Stimulated activated CD8-positive, alpha-beta memory T cell treated with anti-CD3 and anti-CD28 coated beads, Interleukin-2, amount 100 ng/mL, for 1 hour (primary cell): Measurements from ENCODE around the gene SERPINB6.
"Not testable (repeated sequence)": the region's sequence is repeated elsewhere in the genome, so short reads cannot be mapped to it uniquely, and the experiment has no call there.

Source experiments
- DNase-seq, 2 donors: peaks; one replicate each; pipeline ENCODE4 v3.0.0-alpha.2; 2020; ENCODE audit warnings: low read depth in 2 of 2

Gene SERPINB6

GRCh38 chr6:2938632-2939083 is 32.7 kb downstream of the SERPINB6 start:
- no peak for DNase-seq

GRCh38 chr6:2938004-2938631 is 33.2 kb downstream of the SERPINB6 start:
- DNase-seq: no peak

- DNase-seq: no peak
These were observed 33.8 kb downstream of the SERPINB6 start for GRCh38 chr6:2937627-2938003.

- no peak for DNase-seq
These were observed 35.6 kb downstream of the SERPINB6 start for GRCh38 chr6:2935566-2936291.

GRCh38 chr6:2934057-2934456 is 37.3 kb downstream of the SERPINB6 start:
- DNase-seq: no peak

- DNase-seq: not testable (repeated sequence)
These were observed 38.5 kb downstream of the SERPINB6 start for GRCh38 chr6:2932911-2933310.

- peak; percentile 66 to 71 for DNase-seq
These were observed 39.2 kb downstream of the SERPINB6 start for GRCh38 chr6:2931970-2932748.

GRCh38 chr6:2931055-2931454 is 40.3 kb downstream of the SERPINB6 start:
- DNase-seq: no peak

- not testable (repeated sequence) for DNase-seq
These were observed 43.4 kb downstream of the SERPINB6 start for GRCh38 chr6:2927931-2928330.

- DNase-seq: not testable (repeated sequence)
These were observed 45.3 kb downstream of the SERPINB6 start for GRCh38 chr6:2925842-2926747.

GRCh38 chr6:2921520-2922115 is 49.7 kb downstream of the SERPINB6 start:
- no peak for DNase-seq

GRCh38 chr6:2920671-2921112 is 50.7 kb downstream of the SERPINB6 start:
- DNase-seq: no peak

- no peak for DNase-seq
These were observed 51.5 kb downstream of the SERPINB6 start for GRCh38 chr6:2919886-2920285.

GRCh38 chr6:2919401-2919800 is 52.0 kb downstream of the SERPINB6 start:
- DNase-seq: no peak

GRCh38 chr6:2918936-2919335 is 52.4 kb downstream of the SERPINB6 start:
- DNase-seq: no peak

- DNase-seq: no peak
These were observed 53.4 kb downstream of the SERPINB6 start for GRCh38 chr6:2917801-2918445.

- no peak for DNase-seq
These were observed 54.3 kb downstream of the SERPINB6 start for GRCh38 chr6:2917065-2917464.

GRCh38 chr6:2916158-2916925 is 55.0 kb downstream of the SERPINB6 start:
- no peak for DNase-seq

GRCh38 chr6:2915150-2915549 is 56.2 kb downstream of the SERPINB6 start:
- no peak for DNase-seq

- DNase-seq: no peak
These were observed 57.1 kb downstream of the SERPINB6 start for GRCh38 chr6:2914318-2914660.
